ENCODE results near the gene GLIS1.

Gene GLIS1

DNA sequence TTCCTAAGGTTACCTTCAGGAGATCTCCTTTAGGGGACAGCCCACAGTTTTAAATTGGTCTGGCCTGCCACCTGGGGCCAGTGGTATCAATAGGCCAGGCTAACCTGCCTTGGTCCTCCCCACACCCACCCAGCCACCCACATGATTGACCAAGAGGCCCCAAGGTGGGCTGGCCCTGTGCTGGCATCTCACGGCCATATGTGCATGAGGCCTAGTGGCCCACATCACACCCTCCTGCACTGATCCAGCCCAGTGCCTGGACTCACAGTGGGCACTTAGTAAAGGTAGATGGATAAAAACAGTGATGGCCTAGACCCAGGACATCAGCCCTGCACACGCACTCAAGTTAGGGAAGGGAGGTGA is 197.7 kb downstream of the GLIS1 start:
- DNase-seq (ENCODE audit: extremely low read depth in 1 of 2, low read depth in 1 of 2), result no peak

DNA sequence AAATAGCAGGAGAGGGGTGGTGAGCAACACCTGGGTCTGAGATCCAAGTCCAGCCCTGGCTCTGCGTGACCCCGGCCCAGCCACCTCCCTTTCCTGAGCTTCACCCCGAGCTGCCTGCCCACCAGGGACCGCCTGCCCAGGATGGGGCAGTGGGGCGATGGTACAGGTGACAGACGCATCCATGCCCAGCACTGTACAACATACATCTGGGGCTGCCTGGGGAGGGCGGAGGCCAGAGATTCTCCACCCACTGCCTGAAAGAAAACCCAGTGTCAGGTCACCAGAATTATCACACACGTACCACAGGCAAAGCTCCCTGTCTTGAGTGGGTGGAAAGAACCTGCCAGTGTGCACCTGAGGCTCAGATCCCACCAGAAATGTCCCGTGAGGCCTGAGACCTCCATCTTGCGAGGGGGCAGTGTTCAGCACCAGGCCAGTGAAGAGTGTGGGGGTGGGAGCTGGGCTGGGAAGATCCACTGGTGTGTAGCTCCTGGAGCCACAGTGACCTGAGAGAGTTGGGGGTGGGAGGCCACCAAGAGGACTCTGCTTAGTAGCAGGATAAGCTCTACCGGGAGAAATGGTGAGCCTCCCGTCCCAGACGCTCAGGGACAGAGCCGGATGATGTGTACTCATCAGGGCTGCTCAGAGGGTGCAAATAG is 198.2 kb downstream of the GLIS1 start:
- no peak for DNase-seq (ENCODE audit: extremely low read depth in 1 of 2, low read depth in 1 of 2)

GRCh38 chr1:53539711-53540603 is 199.0 kb downstream of the GLIS1 start:
- DNase-seq (ENCODE audit: extremely low read depth in 1 of 2, low read depth in 1 of 2), result no peak

GRCh38 chr1:53539226-53539625 is 199.7 kb downstream of the GLIS1 start:
- DNase-seq (ENCODE audit: extremely low read depth in 1 of 2, low read depth in 1 of 2), result no peak

DNA sequence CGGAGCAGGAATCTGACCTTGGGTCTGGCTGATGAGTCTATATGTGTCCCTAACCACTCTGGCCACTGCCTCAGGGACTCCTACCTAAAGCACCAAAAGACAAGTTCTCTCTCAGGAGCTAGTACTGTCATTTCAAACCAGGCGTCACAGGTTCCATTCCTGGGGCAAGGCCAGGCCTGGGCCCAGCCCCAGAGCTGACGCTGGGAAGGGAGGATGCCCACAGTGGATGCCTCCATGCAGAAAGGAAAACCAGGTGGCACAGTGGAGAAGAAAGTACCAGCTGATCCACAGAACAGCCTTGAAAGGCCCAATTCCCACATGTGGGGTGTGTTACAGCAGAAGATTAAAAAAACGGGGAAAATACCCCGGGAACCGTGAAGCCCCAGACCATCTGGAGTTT is 202.4 kb downstream of the GLIS1 start:
- DNase-seq (ENCODE audit: extremely low read depth in 1 of 2, low read depth in 1 of 2), result no peak

DNA sequence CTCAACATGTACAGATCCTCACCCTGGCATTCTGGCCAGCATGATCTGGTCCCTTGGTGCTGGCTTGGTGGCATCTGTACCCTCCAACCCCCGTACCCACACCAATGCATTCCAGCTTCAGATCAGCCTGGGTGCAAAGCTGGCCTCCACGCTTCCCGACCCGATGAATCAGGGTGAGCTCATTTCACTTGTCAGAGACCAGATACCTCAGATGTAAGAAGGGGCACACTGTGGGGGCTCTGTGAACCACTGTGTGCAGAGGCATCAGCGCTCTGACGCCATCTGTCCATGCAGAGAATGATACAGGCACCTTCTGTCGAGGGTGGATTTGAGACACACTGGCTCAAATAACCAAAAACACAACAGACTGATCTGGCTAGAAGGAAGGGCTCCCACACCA is 203.1 kb downstream of the GLIS1 start:
- DNase-seq (ENCODE audit: extremely low read depth in 1 of 2, low read depth in 1 of 2), result no peak

DNA sequence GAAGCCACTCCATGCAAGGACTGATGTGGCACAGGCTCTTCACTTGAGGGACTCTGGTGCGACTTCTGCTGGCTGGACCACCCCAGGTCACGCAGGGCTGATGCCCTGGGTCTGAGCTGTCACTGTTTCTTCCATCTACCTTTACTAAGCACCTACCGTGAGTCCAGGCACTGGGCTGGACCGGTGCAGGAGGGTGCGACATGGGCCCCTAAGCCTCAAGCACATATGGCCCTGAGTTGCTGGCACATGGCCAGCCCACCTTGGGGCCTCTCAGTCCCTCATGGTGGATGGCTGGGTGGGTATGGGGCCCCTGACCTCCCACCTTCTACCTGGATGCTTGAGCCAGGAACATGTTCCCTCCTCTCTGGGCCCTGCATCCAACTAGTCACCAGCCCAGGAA is 203.7 kb downstream of the GLIS1 start:
- no peak for DNase-seq (ENCODE audit: extremely low read depth in 1 of 2, low read depth in 1 of 2)

DNA sequence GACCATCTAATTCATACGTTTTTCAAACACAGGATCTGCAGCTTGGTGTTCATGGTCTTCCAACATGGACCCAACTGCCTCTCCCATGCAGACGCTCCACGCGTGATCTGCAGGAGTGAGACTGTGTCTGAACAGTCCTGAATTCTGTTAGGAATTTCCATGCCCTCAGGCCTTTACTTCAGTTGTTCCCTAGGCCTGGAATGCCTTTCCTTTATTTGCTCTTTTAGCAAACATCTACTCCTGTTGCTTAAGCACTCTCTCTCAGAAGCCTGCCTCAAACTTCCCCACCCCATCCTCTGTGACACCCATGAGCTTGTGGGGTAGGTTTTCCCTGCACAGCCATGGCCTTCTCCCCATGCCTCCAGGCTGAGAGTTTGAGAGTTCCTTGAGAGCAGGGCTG is 206.1 kb downstream of the GLIS1 start:
- no peak for DNase-seq (ENCODE audit: extremely low read depth in 1 of 2, low read depth in 1 of 2)

- DNase-seq (ENCODE audit: extremely low read depth in 1 of 2, low read depth in 1 of 2), result no peak
Measured at GRCh38 chr1:53532377-53532776, 206.6 kb downstream of the GLIS1 start.

- no peak for DNase-seq (ENCODE audit: extremely low read depth in 1 of 2, low read depth in 1 of 2)
Measured at GRCh38 chr1:53530550-53530949, 208.4 kb downstream of the GLIS1 start.

DNA sequence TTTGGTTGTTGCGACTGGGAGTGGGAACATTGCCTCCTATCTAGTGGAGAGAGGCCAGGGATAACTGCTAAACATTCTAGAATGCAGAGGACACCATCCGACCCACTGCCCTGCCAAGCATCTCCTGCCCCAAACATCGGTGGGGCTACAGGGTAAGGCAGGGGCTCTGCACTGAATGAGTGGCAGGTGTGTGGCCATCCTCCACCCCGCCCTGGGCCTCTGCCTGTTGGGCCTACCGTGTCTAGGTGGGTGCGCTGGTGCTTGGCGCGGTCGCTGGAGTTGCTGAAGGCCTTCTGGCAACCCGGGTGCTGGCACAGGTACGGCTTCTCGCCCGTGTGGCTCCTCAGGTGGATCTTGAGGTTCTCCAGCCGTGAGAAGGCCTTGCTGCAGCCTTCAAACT is 209.4 kb downstream of the GLIS1 start:
- DNase-seq (ENCODE audit: extremely low read depth in 1 of 2, low read depth in 1 of 2), result no peak

GRCh38 chr1:53527368-53527767 is 211.6 kb downstream of the GLIS1 start:
- DNase-seq (ENCODE audit: extremely low read depth in 1 of 2, low read depth in 1 of 2), result no peak

GRCh38 chr1:53526451-53527101 is 212.4 kb downstream of the GLIS1 start:
- no peak for DNase-seq (ENCODE audit: extremely low read depth in 1 of 2, low read depth in 1 of 2)

- DNase-seq (ENCODE audit: extremely low read depth in 1 of 2, low read depth in 1 of 2), result no peak
Measured at GRCh38 chr1:53525595-53525994, 213.4 kb downstream of the GLIS1 start.

- no peak for DNase-seq (ENCODE audit: extremely low read depth in 1 of 2, low read depth in 1 of 2)
Measured at GRCh38 chr1:53524428-53525375, 214.3 kb downstream of the GLIS1 start.

- no peak for DNase-seq (ENCODE audit: extremely low read depth in 1 of 2, low read depth in 1 of 2)
Measured at GRCh38 chr1:53521924-53522552, 216.9 kb downstream of the GLIS1 start.

GRCh38 chr1:53520481-53520880 is 218.5 kb downstream of the GLIS1 start:
- no peak for DNase-seq (ENCODE audit: extremely low read depth in 1 of 2, low read depth in 1 of 2)

- no peak for DNase-seq (ENCODE audit: extremely low read depth in 1 of 2, low read depth in 1 of 2)
Measured at GRCh38 chr1:53519421-53519820, 219.5 kb downstream of the GLIS1 start.

DNA sequence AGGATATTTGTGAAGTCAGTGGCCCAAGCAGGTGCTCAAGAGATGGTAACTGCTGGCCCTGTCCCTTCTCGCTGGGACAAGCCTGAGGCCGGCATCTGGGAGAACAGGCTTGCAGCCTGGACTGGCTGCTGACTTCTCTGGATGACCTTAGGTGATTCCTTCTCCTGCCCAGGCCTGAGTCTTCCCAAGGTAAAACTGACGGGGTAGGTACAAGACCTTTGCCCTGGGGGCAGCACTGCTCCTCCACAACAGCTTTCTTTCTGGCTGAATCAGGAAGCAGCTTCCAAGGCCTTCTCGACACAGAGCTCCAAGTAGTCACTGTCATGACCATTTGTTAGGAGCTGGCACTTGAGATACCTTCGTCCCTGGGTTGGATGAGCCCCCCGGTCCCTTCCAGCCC is 220.2 kb downstream of the GLIS1 start:
- DNase-seq (ENCODE audit: extremely low read depth in 1 of 2, low read depth in 1 of 2), result no peak

DNA sequence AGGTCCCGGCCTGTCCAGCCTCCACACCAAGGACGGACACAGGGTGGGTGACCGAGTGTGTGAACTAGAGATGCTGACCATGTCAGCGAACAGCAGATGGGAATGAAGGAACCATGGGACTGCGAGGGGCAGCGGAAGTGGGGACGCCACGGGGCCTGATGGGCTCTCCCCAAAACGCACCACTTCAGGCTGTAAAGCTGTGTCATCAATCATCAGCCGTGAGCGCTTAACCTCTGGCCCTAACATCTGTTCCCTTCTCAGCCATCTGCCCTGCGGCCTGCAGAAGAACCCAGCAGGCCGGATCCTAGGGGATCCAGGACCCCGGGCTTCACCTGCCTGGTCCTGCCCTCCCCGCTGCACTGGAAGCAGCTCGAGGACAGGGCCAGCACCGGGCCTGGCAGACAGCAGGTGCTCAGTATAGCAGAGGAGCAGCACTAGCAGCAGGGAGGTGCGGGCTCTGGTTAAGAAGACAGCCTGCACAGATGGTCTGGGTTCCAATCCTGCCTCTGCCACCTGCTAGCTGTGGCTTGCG is 221.1 kb downstream of the GLIS1 start:
- DNase-seq (ENCODE audit: extremely low read depth in 1 of 2, low read depth in 1 of 2), result no peak

All from stimulated activated CD8-positive, alpha-beta memory T cell treated with anti-CD3 and anti-CD28 coated beads, Interleukin-7, amount 100 ng/mL, for 48 hours (primary cell).